Upper lobe of left lung (tissue), 4 donors: Measurements from ENCODE around the gene EPRS1.

Source experiments
- EP300 ChIP-seq, 4 donors: sonication (generic); formaldehyde crosslinking; IDR thresholded peaks; one replicate each; pipeline ENCODE4 v1.5.1; 2017; ENCODE audit warnings: antibody characterized with exemption in 4 of 4, control low read depth in 2 of 4
- POLR2AphosphoS5 ChIP-seq, 2 donors: sonication (generic); formaldehyde crosslinking; IDR thresholded peaks; one replicate each; pipeline ENCODE4 v1.5.1; 2017; ENCODE audit warnings: antibody characterized with exemption in 2 of 2
- TF ChIP-seq, protein P1 (sequence below), 6 experiments: fragments of 450-650 bp in 4 of 6; fragments of 200-600 bp in 2 of 6; sonication (generic) in 2 of 6; IDR thresholded peaks; one replicate each; pipeline ENCODE4 v1.5.1; 2016 to 2019; ENCODE audit warnings: antibody characterized with exemption in 6 of 6

DNA sequence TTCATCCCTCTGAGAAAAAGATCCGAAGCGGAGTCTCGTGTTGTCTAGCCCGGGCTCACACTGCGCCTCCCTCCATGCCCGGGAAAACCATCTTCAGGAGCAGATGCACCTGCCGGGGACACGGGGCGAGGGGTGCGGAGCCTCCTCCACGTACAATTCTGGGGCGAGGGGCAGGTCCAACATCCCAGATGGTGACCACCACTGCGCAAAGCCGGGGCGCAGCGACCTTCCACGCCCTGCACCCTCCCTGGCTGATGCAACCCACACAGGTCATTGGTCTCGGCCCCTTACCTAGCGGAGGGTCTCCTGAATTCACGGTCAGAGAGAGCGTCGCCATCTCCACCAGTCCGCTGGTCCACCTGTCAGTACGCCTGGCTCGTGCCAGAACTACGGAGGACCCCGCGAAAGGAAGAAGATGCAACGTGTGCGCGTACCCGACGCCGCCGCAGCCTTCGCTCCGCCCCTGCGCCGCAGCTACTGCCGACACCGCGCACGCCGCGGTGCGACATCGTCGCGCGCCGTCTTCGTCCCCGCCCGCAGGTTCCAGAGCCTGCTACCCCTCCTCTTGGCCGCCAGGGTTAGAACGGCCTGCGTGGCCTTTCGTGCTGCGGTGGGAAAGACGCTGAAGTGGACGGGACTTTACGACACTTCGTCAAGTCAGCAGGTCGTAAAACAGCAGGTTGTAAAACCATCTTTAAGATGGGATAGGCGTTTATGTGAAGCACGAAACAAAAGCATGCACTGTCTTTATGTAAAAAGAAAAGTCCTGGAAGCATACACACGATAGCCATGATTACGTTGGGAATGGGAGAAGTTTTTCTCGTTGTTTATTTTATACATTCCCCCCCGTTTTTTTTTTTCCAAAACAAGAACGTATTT lies at the start of gene EPRS1:
- TF ChIP-seq EP300 (IDR thresholded peaks at IDR 0.05) (no peak), POLR2AphosphoS5 (IDR thresholded peaks at IDR 0.05) (peak; percentile 79 to 94)
- TF ChIP-seq, protein P1, sequence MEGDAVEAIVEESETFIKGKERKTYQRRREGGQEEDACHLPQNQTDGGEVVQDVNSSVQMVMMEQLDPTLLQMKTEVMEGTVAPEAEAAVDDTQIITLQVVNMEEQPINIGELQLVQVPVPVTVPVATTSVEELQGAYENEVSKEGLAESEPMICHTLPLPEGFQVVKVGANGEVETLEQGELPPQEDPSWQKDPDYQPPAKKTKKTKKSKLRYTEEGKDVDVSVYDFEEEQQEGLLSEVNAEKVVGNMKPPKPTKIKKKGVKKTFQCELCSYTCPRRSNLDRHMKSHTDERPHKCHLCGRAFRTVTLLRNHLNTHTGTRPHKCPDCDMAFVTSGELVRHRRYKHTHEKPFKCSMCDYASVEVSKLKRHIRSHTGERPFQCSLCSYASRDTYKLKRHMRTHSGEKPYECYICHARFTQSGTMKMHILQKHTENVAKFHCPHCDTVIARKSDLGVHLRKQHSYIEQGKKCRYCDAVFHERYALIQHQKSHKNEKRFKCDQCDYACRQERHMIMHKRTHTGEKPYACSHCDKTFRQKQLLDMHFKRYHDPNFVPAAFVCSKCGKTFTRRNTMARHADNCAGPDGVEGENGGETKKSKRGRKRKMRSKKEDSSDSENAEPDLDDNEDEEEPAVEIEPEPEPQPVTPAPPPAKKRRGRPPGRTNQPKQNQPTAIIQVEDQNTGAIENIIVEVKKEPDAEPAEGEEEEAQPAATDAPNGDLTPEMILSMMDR (IDR thresholded peaks at IDR 0.05) = peak; percentile 84 to 98 (median 96)
